NCI-H774 (cell line): ENCODE results near the gene POLE.

Source experiments
- DNase-seq: peaks from one replicate; lab custom pipeline; 2025; lab: John Stamatoyannopoulos, UW

The POLE gene, protein sequence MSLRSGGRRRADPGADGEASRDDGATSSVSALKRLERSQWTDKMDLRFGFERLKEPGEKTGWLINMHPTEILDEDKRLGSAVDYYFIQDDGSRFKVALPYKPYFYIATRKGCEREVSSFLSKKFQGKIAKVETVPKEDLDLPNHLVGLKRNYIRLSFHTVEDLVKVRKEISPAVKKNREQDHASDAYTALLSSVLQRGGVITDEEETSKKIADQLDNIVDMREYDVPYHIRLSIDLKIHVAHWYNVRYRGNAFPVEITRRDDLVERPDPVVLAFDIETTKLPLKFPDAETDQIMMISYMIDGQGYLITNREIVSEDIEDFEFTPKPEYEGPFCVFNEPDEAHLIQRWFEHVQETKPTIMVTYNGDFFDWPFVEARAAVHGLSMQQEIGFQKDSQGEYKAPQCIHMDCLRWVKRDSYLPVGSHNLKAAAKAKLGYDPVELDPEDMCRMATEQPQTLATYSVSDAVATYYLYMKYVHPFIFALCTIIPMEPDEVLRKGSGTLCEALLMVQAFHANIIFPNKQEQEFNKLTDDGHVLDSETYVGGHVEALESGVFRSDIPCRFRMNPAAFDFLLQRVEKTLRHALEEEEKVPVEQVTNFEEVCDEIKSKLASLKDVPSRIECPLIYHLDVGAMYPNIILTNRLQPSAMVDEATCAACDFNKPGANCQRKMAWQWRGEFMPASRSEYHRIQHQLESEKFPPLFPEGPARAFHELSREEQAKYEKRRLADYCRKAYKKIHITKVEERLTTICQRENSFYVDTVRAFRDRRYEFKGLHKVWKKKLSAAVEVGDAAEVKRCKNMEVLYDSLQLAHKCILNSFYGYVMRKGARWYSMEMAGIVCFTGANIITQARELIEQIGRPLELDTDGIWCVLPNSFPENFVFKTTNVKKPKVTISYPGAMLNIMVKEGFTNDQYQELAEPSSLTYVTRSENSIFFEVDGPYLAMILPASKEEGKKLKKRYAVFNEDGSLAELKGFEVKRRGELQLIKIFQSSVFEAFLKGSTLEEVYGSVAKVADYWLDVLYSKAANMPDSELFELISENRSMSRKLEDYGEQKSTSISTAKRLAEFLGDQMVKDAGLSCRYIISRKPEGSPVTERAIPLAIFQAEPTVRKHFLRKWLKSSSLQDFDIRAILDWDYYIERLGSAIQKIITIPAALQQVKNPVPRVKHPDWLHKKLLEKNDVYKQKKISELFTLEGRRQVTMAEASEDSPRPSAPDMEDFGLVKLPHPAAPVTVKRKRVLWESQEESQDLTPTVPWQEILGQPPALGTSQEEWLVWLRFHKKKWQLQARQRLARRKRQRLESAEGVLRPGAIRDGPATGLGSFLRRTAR (N-terminal part only)

DNA sequence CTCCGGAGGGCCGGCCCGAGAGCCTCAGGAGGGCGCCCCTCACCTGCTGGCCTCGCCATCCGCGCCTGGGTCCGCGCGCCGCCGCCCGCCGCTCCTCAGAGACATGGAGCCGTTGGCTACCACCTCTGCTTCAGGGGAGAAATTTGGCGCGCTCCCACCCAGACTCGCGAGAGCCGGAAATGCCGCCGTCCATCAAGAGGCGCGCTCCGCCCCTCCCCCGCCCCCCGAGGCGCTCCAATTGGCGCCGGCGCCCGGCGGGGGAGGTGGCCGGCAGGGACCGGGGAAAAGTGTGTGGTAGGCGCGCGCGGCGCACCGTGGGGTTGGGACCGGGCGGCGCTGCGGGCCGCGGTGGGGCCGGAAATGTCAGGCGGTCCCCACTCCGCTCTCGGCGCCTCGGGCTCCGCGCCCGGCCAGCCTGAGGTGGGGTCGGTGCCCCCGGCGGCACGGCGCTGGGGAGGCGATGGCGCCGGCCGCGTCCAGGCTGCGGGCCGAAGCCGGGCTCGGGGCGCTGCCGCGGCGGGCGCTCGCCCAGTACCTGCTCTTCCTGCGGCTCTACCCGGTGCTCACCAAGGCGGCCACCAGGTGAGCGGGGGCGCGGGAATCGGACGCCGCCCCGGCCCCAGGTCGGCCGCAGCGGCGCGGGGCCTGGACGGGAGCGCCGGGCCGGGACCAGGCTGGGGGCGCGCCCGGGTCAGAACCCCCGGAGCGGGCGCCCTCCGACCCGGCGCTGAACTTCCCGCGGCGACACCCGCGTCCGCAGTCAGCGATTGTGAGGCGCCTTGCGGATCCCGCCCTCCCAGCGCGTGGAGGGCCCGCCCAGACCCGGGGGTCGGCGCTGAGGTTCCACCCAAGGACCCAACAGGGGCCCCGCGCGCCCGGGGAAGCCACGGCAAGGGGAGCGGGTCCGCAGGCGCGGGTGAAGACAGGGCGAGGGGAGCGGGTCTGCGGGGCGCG is at the start of gene POLE, which contains the start of gene PXMP2:
POLE (minus strand) TSS at position 132 of the 954 bp plus-strand sequence; CDS start at position 105, 27 bp downstream.
PXMP2 (plus strand) TSS at position 377 of the 954 bp plus-strand sequence; CDS start at position 461, 84 bp downstream.
- peak; percentile 96 for DNase-seq

DNA sequence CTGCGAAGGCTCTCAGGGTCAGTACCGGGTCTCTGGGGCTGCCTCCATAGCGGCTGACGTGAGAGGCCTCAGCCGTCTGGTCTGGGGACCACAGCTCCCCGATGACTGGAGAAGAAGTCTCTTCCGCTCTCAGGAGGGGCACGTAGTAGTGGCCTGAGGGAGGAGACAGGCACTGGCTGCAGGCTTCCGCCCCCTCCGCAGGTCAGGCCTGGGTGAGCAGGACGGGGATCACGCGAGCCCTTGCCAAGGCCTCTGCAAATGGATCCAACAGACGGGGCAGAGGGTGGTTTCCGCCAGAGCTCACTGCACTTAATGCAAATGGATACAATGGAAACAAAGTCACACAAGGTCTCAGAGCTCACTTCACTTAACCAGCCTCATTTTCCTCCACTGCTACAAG is 49.8 kb upstream of the POLE start:
- no peak for DNase-seq

DNA sequence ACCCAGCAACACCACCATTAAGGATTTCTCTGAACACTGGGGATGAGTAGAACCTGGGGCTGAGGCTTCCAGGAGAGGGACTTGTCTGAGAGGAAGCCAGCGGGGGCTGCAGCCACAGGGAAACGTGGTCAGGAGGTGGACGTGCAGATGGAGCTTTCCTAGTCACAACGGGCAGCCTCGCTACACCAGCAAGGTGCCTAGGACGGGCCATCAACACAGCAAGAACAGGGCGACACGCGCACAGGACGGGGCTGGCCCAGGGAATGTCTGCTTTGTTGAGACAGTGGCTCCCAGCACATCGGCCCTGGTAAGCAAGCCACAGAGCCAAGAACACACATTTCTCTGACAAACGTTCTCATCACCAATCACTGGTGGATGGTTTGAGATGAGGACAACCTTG is 49.2 kb upstream of the POLE start:
- no peak for DNase-seq

DNA sequence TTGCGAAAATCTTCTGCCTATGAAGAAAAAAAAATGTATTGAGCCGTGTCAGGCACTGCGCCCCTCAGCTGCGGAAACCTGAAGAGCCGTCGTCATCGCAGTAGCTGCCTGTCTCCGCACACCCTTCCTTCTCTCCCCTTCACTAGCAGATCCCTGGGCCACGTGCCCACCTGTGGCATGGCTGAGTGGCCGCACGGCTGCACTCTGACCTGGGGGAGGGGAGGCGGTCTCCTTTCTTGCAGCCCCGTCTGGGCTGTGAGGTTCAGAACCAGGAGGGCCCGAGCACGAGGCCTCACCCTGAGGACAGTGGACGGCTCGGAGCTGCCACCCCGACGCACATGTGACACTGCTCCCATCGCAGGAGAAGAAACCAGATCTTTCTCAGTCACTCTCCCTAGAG is 48.4 kb upstream of the POLE start:
- DNase-seq = no peak

DNA sequence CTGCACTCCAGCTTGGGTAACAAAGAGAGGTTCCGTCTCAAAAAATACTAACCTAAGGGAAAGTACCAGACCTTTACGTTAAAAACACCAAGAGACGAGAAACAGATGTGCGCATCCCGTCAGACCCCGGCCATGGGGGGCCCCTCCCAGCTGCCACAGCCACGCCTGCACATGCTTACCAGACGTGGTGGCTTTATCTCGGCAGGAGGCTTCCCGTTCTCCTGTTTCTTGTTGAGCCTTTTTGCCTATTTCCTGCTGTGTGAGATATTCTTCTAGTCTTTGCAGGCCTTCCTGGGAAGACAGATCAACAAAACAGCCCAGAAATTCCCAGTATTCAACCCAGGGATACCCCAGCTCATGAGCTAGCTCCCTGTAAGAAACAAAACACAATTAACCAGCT is 47.1 kb upstream of the POLE start:
- no peak for DNase-seq

DNA sequence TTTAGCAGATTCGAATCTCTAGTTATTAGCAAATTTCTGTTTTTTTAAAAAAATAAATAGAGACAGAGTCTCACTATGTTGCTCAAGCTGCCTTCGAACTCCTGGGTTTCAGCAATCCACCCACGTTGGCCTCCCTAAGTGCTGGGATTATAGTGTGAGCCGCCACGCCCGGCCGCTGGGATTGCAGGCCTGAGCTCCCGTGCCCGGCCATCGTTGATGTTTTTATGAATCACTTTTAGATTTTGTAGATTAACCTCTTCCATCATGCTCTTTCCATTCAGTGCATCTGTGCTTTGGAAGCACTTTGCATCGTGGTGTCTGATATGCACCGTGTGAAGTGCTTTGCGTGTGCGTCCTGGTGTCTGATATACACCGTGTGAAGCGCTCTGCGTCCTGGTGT is 44.4 kb upstream of the POLE start:
- no peak for DNase-seq

DNA sequence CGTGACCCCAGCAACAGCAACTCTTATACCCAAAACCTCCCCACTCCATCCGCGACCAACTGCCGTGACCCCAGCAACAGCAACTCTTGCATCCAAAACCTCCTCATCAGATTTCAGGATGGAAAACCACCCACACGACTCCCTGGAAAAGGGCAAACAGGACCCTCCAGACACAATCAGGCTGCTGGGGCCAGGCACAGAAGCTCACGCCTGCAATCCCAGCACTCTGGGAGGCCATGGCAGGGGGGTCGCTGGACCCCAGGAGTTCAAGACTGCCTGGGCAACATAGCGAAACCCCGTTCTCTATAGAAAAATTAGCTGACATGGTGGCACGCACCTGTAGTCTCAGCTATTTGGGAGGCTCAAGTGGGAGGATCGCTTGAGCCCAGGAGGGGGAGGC is 43.2 kb upstream of the POLE start:
- DNase-seq = no peak

DNA sequence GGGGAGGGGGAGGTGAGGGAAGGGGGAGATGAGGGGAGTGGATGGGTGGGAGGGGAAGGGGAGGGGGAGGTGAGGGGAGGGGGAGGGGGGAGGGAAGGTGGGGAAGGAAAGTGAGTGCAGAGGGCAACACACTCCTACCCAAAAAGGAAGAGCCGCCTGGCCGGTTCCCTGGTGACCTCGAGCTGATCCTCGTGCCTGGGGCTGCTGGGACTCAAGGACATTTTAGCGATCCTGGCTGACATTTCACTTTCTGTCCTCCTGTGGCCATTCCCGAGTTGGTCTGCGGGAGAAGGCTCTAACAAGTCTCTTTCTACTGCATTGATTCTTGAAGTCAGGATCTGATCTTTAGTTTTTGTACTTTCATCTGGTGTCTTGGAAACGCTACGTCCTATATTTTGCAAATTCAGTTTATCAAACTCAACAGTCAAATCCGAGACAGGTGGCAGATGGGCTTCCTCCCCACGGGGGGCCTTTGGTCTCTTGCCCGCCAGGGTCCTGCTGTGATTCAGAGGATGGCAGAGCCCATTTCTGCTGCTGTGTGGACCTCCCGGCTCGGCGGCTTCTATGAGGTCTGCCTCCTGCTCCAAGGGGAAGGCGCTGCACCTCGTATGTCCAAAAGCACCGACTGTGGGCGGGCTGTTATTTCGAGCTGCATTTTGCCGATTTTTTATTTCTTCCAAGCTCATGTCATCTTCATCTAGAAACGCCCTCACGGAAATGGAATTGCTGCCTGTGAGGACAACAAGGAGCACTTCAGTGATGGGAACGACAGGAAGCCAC is 42.6 kb upstream of the POLE start:
- no peak for DNase-seq

DNA sequence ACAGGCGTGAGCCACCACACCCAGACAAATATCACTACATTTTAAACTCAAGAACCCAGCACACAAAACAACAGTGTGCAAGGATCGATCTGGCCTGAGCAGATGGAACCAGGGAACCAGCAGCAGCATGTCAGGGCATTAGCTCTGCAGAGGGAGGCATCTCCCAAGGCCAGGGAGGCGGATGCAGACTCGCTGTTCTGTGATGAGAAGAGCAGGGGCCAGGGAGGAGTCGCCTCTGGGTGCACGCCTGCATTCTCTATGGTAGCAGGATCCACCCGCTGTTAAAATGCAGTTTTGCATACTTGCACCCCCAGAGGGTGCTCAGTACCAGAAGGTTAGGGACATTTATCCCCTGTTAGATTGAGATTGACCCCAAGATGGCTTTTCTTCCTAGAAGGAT is 41.4 kb upstream of the POLE start:
- DNase-seq = no peak

DNA sequence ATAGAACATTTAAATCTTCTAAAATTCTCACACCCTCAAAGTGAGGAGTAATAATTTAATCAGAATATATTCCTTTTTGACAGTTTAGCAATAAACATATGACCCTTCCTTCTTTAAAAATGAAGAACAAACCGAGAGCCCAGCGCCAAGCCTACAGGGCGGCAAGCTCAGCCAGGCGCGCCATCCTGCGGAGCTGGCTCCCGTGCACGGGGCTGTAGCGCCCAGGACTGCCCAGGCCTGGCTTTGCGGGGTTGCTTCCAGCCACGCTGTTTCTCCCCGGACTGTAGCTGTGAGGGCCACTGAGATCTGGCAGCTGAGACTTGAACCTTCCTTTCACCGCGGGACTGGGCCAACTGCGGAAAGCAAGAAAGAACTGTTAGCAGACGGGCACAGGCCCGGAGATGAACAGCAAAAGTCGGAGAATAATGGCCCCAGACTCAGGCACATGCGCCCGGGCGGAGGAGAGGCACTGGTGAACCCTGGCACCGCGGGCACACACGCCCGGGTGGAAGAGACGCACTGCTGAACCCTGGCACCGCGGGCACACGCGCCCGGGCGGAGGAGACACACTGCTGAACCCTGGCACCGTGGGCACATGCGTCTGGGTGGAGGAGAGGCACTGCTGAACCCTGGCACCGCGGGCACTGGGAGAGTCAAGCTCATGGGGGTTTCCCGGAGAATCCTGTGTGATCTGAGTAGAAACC is 40.1 kb upstream of the POLE start:
- no peak for DNase-seq

DNA sequence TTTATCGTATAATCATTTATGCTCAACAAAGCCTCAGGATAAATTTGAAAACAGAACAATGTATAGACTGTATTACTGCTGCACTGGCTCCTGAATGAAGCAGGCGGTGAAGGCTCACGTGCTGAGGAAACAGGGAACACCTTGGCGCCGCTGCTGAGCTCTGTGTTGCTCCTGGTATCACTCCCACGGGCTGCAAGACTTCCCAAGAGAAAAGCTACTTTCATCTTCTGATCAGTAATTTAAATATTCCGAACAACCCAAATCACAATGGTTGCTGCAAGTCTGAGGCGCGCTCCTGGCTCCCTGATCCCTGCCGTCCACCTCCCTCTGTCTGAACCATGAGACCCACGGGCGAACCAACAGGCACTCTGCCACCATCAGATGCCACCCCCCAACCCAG is 39.2 kb upstream of the POLE start:
- DNase-seq = no peak

DNA sequence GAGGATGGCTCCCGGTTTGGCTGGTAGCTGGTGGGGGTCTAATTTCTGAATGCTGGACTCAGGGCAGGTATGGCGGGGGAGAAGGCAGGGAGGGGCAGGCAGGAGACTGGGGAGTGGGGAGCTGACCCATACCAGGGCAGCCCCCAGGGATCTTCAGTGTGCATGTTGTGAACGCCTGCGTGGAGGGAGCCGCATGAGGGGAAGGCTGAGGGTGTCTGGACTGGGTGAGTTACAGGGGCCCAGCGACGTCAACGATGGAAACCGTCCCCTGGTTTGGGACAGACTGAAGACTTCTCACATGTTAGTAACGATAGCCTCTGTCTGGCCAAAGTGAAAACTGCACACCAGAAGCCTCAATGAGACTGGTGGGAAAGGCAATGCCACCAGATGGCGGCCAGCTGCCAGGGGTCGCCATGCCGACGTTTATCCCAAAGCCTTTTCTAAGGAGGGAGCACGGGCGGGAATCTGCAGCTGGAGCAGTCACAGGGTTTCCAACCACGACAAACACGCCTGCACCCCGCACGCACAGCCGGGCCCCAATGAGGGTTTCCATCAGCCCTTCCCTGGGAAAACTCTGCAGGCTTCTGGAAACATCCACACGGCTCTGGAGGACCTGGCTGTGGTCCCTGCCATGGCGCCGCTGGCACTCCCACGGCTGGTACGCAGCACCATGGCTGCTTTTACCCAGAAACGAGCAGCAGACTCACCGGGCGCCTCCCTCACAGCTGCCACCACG is 37.5 kb upstream of the POLE start:
- DNase-seq = no peak

DNA sequence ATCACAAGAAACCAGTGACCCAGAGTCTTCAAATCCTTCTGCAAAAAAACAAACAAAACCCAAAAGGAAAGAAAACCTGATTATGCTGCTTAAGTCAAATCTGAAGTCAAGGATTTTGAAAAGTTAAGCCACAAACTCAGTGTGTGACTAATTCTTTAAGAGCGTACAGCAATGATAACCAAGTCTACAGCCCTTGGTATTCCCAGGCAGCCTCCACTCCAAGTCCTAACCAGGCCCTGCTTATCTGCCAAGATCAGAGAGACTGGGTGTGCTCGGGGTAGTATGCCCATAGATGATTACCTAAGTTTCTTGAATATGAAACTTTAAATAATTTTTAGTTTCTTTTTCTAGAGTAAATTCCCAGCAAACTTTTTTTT is 36.6 kb upstream of the POLE start:
- DNase-seq = no peak

DNA sequence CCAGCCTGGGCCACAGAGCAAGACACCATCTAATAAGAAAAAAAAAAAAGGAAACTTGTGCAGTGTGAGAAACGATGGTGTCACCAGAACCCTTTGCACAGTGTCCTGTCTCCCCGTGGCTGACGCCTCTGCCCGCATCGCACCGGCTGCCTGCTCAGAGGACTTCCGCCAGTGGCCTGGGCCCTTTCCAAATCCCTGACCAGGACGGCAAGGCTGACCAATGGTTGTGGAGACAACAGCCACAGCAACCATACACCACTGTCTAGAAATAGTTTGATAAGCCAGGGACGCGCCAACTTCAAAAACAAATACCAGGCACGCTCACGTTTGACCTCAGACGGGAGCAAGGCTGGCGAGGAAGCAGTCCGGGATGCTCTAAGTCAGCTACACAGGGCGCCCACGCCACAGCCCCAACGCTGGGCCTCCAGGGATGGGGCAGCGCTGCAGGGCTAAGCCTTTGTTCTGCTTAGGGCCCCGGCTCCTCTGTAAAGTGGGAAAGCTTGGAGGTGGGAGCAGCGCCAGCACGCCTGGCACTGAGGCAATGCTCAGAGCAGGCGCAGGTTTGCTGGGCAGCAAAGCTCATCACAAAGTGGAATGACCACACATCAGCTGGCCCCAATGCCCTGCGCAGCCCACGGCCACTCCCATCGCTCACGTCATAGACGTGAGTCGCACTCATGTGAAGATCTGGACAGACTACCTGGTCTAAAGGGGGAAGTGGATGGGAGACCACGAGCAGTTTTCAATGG is 36.0 kb upstream of the POLE start:
- no peak for DNase-seq

DNA sequence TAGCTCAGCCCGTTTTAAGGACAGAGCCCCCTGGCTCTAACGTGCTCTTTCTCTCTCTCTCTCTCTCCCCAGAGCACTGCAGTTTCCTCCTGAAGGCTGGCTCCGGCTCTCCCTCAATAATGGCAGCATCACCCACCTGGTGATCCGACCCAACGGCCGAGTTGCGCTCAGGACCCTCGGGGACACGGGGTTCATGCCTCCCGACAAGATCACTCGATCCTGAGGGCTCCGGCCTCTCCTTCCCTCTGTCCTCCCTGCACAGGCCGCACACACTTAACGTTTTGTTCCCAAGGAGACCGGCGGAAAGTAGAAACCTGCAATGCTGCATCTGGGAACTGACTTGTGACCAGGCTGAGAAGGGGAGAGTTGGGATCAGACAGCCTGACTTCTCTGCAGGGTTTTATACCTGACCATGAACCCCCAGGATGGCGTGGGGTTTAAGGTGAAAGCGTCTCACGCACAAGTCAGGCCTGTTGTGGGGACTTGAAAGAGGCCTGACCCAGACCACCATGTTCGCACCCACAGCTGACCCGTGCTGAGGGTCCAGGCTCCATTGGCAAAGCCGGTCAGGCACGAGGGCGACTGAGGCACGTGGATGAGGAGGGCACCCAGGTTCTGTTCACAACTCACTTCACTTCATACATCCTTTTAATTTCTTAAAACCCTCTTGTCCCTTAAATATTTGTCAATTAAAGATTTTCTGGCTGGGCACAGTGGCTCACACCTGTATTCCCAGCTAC is 33.6 kb upstream of the POLE start:
- DNase-seq = no peak

DNA sequence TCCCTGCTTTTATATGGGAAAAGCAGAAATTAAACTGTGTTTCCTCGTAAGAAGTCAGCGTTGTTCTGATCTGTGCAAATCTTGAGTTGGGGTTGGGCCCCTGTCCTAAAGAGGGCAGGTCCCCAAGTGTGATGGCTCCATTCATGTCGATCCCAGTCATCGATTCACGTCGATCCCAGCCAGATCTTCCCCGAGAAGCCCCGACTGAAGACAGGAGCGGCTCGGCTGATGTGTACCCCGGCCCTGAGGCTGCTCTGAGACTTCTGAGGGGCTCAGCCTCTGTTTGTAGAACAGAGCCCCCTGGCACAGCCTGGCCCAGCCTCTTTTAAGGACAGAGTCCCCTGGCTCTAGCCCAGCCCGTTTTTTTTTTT is 32.8 kb upstream of the POLE start:
- no peak for DNase-seq

DNA sequence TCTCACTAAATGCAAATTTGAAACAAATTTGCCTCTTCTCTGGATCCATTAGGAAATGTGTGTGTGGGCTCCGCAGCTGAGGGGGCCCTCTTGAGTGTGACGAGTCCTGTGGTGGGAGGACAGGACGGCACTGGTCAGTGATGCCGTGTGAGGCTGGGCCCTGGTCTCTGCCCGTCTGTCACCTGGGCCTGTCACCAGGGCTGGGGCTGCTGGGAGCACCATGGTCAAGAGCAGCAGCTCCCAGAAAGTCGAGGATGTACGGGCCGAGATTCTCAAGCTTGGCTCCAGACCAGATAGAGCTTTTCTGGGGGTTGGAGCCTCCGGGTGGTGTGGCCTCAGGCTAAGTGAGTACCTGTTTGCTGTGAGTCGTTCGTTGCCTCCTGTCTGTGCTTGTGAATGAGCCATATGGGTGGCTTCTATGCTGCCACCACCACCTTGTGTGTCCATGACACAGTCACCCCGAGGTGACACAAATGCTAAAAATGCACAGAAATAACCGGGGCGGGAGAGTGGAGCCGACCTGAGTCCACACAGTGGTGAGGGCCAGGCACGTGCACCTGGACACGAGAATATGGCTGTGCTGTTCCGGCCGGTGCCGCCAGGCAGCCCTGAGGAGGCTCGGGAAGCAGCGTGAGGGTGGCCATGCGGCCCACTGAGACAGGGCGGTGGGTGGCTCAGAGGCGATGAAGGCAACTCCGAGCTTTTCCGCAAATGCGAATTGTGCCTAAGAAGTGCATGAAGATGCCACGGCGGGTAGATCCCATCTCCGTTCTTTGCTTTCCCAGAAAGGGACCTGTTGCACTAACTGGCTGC is 32.2 kb upstream of the POLE start:
- DNase-seq = no peak
